ENCODE results near the gene MRPS34. TPM values are rescaled to one million over a fixed set of nuclear protein-coding genes. Genes with fewer than 3 reads are reported as not detected.
A peak's percentile ranks its signal among the peaks of the same experiment; 100 is the strongest.

Gene MRPS34
- 100 to 1,000 TPM in 1 of 2 donors, 10 to 100 TPM in 1; 80.8 to 190 TPM for total RNA-seq

DNA sequence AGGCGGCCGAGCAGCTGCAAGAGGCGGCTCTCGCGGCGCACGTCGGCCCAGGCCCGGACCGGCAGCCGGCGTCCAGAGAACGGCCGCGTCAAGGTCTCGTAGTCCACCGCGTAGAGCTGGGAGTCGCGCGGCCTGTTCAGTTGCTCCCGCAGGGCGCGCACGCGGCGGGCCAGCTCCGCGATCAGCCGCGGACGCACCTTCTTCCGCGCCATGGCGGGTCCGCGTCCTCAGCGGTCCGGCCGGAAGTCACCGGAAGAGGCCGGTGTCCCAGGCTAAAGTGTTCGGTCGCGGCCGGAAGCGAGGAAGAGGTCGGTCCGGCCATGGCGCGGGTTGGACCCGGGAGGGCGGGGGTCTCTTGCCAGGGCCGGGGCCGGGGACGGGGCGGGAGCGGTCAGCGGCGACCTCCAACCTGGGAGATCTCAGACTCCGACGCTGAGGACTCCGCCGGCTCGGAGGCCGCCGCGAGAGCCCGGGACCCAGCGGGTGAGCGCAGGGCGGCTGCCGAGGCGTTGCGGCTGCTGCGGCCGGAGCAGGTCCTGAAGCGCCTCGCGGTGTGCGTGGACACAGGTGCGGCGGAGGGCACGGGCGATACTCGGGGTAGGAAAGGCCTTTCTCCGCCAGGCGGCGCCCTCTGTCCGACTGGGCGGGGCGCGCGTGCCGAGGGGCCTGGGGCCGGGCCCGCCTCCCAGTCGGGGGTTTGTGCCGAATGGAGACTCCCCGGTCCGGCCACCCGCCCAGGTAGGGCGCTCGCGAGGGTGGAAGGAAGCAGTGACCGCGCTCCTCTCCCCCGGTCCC lies at the start of gene MRPS34:
Gene MRPS34, minus strand, starts transcription at position 227 of the 795 bp plus-strand sequence. Its CDS starts 15 bp downstream, at position 212.
- Mint-ChIP-seq H3K4me1 (peaks cover 7% of the 10 kb centered on the region), H3K9me3 (no peaks in the 10 kb centered on the region), H3K4me3 (peak within 1 kb of the TSS; percentile 100), H3K36me3 (ENCODE audit: low read depth) (peaks cover 27% of the 10 kb centered on the region), H3K27me3 (no peaks in the 10 kb centered on the region), H3K27ac (peak within 1 kb of the TSS; percentile 99)
- peak; percentile 60 for ATAC-seq (replicated peaks)

DNA sequence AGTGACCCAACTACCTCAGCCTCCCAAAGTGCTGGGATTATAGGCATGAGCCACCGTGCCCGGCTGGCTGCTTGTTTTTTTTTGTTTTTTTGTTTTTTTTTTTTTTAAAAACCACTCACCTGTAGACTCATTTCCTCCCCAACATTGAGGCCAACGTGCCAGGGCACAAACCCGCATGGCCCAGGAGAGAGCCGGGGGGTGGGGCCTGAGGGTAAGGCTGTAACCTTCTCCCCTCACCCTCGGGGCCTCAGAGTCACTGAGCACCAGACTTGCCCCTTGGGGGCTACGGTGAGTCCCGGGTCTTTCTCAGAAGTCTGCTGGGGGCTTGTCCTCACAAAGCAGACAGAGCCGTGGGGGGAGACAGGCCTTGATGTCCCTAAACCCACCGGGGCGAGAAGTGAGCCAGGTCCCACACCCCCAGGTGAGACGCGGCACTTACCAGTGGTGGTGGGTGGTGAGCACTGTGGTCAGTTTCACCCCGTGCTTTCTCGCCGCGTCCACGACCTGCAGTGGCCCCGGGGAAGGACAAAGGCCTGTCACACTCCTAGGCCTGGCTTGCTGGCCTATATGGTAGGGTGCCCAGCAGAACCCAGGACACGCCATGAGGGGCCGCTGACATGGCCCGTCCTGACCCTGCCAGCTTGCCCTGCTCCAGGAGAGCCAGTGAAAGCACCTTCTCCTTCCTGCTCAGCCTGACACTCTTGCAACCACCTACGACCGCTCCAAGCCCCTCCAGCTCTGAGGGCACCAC lies 49.1 kb upstream of the MRPS34 start:
- ATAC-seq (replicated peaks), result no peak
- Mint-ChIP-seq H3K9me3 (no peaks in the 10 kb centered on the region), H3K4me3 (no peak overlapping the region), H3K27ac (no peak overlapping the region), H3K36me3 (ENCODE audit: low read depth) (peaks cover 16% of the 10 kb centered on the region), H3K4me1 (peaks cover 5% of the 10 kb centered on the region), H3K27me3 (no peaks in the 10 kb centered on the region)

DNA sequence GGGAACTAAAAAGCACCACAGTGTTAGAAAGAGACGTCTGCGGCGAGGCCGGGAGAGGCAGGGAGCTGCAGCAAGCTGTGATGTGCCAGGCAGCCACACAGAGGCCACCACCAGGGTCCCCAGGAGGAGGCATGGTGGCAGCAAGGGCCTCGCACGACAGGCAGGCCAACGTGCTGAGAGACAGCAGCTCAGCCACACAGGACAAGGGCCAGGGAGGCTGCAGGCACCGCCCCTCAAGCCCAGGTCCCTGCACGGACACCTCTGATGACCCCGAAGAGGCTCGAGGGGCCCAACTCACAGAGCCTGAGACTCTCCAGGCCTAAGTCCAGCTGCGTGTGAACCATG lies 48.0 kb upstream of the MRPS34 start:
- Mint-ChIP-seq H3K36me3 (ENCODE audit: low read depth) (peaks cover 12% of the 10 kb centered on the region), H3K4me3 (no peak overlapping the region), H3K4me1 (peaks cover 5% of the 10 kb centered on the region), H3K27me3 (no peaks in the 10 kb centered on the region), H3K9me3 (no peaks in the 10 kb centered on the region), H3K27ac (no peak overlapping the region)
- ATAC-seq (replicated peaks), result no peak

DNA sequence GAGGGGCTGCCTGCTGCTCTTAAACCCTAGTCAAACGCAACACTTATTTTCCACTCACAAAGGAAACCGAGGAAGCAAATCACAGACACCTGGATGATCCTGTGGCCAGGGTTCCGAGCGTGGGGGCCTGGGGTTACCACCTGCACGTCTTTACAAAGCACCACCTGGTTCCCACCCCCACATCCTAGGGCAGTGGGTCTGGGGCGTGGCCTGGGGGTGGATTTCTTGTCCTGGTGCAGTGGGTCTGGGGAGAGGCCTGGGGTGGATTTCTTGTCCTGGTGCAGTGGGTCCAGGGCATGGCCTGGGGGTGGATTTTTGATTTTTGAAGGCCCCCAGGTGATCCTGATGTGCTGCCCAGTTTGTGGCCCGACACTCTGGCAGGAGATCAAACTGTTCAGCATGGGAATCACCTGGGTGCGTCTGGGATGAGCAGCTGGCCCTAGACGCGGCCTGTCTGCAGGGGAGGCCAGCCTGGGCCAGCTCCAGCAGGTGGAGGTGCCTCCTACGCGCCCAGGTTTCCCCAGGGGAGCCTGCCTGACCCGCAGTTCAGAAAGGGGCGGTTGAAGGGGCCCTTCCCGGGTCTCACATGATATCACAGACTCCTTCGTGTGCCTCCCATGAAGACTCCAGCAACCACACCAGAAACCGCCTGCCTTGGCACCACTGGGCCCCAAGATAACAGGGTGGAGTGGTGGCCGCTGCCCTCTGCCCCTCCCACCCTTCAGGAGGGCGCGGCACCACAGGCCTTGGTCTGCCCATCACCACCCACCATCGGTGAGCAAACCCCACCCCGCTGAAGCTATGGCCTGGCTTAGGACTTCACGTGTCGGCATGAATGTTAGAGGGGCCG lies 47.4 kb upstream of the MRPS34 start:
- no peak overlapping the region for H3K27ac Mint-ChIP-seq

DNA sequence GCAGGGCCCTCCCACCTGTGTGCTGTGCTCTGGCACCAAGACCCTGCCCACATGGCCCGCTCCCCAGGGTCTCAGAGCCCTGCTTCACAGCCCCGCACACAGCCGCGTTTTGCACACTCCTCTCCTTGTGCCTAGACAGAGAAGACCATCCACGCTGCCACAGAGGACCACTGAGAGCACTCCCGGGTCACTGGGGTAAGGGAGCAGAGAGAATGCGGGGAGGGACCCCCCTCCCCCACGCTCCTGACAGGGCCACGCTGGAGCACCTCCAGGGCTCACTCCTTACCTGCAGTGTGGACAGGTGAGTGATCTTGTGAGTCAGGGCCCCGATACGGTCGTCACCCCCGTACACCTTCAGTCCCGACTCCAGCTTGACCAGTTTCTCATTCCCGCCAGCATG lies 46.7 kb upstream of the MRPS34 start:
- Mint-ChIP-seq H3K4me1 (peaks cover 3% of the 10 kb centered on the region), H3K27me3 (no peaks in the 10 kb centered on the region), H3K36me3 (ENCODE audit: low read depth) (peaks cover 20% of the 10 kb centered on the region), H3K9me3 (no peaks in the 10 kb centered on the region), H3K27ac (no peak overlapping the region), H3K4me3 (no peak overlapping the region)
- no peak for ATAC-seq (replicated peaks)

More for the DNA sequence above, 47.4 kb upstream of the MRPS34 start:
- Mint-ChIP-seq H3K4me3 (no peak overlapping the region), H3K36me3 (ENCODE audit: low read depth) (peaks cover 16% of the 10 kb centered on the region), H3K4me1 (peaks cover 5% of the 10 kb centered on the region), H3K9me3 (no peaks in the 10 kb centered on the region), H3K27me3 (no peaks in the 10 kb centered on the region)
- no peak for ATAC-seq (replicated peaks)

DNA sequence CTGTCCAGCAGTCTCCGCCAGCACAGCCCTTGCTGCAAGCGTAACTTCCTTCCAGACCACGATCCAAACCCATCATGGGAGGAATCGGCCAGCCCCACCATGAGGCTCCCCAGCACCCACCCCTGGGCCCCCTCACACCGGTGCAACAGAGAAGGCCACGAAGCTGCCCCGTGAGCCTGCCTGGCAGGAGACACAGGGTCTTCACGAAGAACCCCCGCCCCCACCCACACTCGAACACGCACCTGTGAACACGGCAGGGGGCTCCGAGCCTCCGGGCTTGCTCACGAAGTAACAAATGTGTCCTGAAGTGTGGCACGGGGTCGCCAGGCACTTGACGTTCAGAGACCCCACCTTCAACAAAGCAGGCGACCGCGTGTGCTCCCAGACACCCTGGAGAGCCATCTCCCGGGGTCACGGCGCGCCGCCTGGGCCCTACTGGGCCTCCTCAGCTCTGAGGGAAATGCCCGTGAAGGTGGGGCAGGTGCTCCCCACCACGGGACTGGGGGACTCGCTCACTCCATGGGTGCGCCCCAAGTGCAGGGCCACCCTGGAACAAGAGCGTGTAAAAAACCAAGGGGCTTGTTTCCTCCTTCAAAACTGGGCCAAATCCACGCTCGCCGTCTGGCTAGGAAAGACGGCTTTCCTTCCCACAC lies 46.1 kb upstream of the MRPS34 start:
- no peaks in the 10 kb centered on the region for H3K27me3 Mint-ChIP-seq
- no peak overlapping the region for H3K4me3 Mint-ChIP-seq
- no peaks in the 10 kb centered on the region for H3K9me3 Mint-ChIP-seq
- no peak overlapping the region for H3K27ac Mint-ChIP-seq
- H3K36me3 Mint-ChIP-seq (ENCODE audit: low read depth), result peaks cover 23% of the 10 kb centered on the region
- no peaks in the 10 kb centered on the region for H3K4me1 Mint-ChIP-seq
- ATAC-seq (replicated peaks), result no peak

DNA sequence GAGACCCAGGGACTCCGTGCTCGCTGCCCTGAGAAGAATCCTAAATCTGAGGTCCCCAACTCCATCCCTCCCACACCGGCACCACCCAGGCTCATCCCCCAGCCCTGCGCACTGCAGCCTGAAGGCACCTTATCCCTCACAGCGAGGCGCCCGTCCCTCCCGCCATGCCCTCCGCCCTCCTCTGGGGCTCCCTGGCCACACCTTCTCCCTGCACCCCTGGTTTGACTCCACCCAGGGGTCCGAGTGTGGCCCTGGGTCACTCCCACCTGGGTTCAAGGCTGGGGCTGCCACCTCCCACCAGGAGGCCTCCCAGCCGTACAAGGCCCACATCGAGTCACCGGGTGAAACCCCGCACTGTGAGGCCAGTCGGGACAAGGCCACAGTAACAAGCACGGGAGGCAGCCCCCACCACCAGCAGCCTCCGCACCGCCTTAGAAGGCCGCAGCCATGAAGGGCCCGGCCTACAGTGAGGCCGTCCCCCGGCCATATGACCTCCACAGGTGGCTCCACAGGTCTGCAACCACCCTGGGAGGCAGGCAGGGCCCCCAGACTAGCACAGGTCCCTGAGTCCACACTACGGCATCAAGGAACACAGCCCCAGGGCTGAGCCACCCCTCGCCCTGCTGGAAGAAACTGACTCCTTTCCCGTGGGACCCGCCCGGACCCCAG lies 45.4 kb upstream of the MRPS34 start:
- ATAC-seq (replicated peaks), result no peak
- Mint-ChIP-seq H3K9me3 (no peaks in the 10 kb centered on the region), H3K36me3 (ENCODE audit: low read depth) (peaks cover 30% of the 10 kb centered on the region), H3K4me3 (no peak overlapping the region), H3K4me1 (peaks cover 5% of the 10 kb centered on the region), H3K27me3 (no peaks in the 10 kb centered on the region), H3K27ac (no peak overlapping the region)

DNA sequence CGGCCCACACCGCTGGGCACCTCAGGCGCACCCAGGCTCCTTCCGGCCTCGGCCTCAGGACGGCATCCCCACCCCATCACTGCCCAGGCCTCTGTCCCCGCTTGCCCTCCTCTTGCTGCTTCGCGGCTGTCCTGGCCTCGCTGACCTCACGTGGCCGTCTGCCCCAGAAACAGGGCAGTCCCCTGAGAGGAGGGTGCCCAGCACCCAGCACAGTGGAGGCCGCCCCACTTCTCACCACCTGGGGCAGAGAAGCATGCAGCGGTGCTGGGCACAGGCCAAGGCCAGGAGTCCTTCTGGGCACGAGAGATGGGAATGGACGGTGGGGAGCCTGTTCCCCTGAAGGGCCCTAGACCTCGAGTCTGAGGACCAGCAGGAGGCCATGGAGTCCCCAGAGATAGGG lies 44.8 kb upstream of the MRPS34 start:
- no peak for ATAC-seq (replicated peaks)
- Mint-ChIP-seq H3K4me3 (no peak overlapping the region), H3K9me3 (no peaks in the 10 kb centered on the region), H3K27me3 (no peaks in the 10 kb centered on the region), H3K36me3 (ENCODE audit: low read depth) (peaks cover 30% of the 10 kb centered on the region), H3K4me1 (peaks cover 9% of the 10 kb centered on the region), H3K27ac (no peak overlapping the region)

DNA sequence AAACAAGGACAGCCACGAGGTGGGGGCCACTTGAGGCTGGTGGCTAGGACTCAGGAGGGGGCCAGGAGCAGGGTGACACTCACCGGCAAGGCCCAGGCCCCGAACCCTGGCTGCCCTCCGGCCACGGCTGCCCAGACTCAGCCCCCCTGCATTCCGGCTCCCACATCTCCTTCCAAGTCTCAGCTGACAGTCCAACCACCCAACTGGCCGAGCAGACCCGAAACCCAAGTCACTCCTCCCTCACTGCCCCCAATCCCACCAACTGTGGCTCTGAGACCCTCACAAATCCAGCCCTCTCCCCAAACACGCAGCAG lies 44.3 kb upstream of the MRPS34 start:
- Mint-ChIP-seq H3K4me3 (no peak overlapping the region), H3K36me3 (ENCODE audit: low read depth) (peaks cover 30% of the 10 kb centered on the region), H3K4me1 (peaks cover 9% of the 10 kb centered on the region), H3K27me3 (no peaks in the 10 kb centered on the region), H3K9me3 (no peaks in the 10 kb centered on the region), H3K27ac (no peak overlapping the region)
- ATAC-seq (replicated peaks), result no peak

DNA sequence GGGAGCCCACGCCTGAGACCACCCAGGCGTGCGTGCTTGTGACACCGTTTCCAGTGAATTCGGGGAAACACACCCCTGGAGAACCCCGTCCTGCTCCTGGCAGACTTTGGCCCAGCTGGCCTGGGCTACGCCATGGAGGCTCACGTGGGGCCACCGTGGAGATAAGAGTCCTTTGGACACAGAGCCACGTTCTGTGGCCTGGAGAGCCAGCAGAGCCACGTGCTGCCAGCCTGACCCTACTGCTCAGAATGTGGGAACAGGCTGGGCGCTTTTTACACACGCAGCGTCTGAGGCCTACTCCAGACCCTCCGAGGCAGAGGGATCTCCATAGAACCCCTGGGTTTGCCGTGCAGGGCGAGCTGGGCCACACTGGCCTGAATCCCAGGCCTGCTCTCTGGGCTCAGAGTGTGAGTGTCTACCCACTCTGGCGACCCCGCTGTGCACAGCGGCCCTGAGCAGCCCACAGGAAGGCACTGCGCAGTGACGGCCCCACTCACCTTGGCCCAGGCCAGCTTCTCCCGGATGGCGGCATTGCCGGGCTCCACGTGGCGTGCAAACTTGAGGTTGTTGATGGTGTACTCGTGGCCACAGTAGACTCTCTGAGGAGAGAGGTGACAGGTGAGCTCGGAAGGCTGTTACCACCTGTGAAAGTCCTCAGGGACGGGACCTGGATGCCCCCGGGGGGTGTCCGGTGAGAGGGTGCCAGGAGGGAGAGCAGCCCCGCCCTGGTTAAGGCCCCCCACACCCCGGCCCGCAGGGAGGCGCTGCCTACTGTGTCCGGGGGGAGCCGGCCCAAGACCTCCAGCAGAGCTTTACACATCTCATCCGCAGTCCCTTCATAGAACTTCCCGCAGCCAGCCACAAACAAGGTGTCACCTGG lies 43.7 kb upstream of the MRPS34 start:
- no peak overlapping the region for H3K4me3 Mint-ChIP-seq
- H3K9me3 Mint-ChIP-seq, result no peaks in the 10 kb centered on the region
- peaks cover 9% of the 10 kb centered on the region for H3K4me1 Mint-ChIP-seq
- peaks cover 30% of the 10 kb centered on the region for H3K36me3 Mint-ChIP-seq (ENCODE audit: low read depth)
- no peak overlapping the region for H3K27ac Mint-ChIP-seq
- no peaks in the 10 kb centered on the region for H3K27me3 Mint-ChIP-seq
- ATAC-seq (replicated peaks), result no peak

DNA sequence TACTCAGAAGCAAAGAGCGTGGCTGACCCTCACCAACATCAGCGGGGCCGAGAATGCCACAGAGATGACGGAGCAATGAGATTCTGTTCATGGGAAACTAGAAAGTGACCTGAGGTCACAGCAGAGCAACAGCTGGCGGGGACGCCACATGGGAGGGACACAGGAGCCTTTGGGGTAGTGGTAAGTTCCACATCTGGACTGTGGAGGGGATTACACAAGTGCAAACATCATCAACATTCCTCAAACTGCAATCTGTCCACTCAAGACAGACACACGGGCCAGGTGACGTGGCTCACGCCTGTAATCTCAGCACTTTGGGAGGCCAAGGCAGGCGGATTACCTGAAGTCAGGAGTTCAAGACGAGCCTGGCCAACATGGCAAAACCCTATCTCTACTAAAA lies 42.5 kb upstream of the MRPS34 start:
- Mint-ChIP-seq H3K27ac (no peak overlapping the region), H3K9me3 (no peaks in the 10 kb centered on the region), H3K36me3 (ENCODE audit: low read depth) (peaks cover 30% of the 10 kb centered on the region), H3K4me3 (no peak overlapping the region), H3K27me3 (no peaks in the 10 kb centered on the region), H3K4me1 (peaks cover 9% of the 10 kb centered on the region)
- ATAC-seq (replicated peaks), result no peak

DNA sequence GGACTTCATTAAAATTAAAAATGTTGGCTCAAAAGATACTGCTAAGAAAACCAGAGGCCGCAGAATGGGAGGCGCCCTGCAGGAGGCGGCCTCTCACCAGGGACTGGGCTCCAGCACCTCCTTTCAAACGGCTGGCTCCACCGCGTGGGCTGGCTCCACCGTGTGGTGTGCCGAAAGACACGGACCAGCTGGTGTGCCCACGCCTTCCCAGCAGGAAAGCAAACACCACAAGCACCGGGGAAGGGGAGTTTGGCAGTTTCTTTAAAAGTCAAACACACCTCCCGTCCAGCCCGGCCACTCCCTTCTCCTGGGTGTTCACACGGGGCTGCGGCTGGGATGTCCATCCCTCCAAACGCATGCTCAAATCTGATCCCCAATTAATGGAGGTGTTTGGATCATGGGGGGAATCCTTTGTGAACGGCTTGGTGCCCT lies 39.8 kb upstream of the MRPS34 start:
- peak overlapping the region; percentile 77 for H3K27ac Mint-ChIP-seq

DNA sequence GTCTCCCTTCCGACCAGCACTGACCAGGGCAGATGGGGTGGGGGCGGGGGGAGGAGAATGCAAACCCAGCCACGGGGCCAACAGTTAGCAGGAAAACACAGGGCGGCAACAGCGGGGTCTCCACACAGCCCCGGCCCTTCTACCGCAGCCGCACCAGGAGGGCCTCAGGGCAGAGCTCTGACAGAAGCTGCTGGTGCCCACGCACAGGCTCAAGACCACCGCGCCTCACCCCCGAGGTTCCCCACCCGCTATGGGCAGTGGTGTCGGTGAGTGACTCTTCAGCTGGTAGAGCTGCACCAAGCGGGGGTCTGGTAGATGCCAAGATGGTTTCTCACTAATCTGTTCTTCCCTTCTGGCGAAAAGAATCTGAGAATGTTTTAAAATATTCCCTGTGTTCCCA lies 37.6 kb upstream of the MRPS34 start:
- Mint-ChIP-seq H3K9me3 (no peaks in the 10 kb centered on the region), H3K27ac (no peak overlapping the region), H3K36me3 (ENCODE audit: low read depth) (peaks cover 52% of the 10 kb centered on the region), H3K4me1 (peaks cover 9% of the 10 kb centered on the region), H3K27me3 (no peaks in the 10 kb centered on the region), H3K4me3 (no peak overlapping the region)
- ATAC-seq (replicated peaks), result no peak

More for the DNA sequence above, 39.8 kb upstream of the MRPS34 start:
- peak overlapping the region; percentile 20 for H3K4me3 Mint-ChIP-seq
- peak; percentile 96 for ATAC-seq (replicated peaks)
- no peaks in the 10 kb centered on the region for H3K27me3 Mint-ChIP-seq
- peaks cover 9% of the 10 kb centered on the region for H3K4me1 Mint-ChIP-seq
- H3K9me3 Mint-ChIP-seq, result no peaks in the 10 kb centered on the region
- peaks cover 41% of the 10 kb centered on the region for H3K36me3 Mint-ChIP-seq (ENCODE audit: low read depth)
